ENCODE measurements around the gene TTF2. TPM values are rescaled to one million over a fixed set of nuclear protein-coding genes. Genes with fewer than 3 reads are reported as not detected.
"Not testable (repeated sequence)": the region's sequence is repeated elsewhere in the genome, so short reads cannot be mapped to it uniquely, and the experiment has no call there.

The TTF2 gene
- total RNA-seq, 1 experiment from 2014 or later = 29.5 TPM

GRCh38 chr1:117146072-117146471, 85.9 kb downstream of the TTF2 start:
- Histone ChIP-seq H4K20me1 (ENCODE audit: insufficient read depth, low read depth, low read length) (no peaks in the 10 kb centered on the region), H3K9ac (ENCODE audit: low read length) (no peak overlapping the region), H3K4me3 (ENCODE audit: low read length) (no peak overlapping the region), H3K4me1 (ENCODE audit: low read length) (peaks cover 8% of the 10 kb centered on the region), H3K36me3 (ENCODE audit: insufficient read depth, low read length) (no peaks in the 10 kb centered on the region), H3K27me3 (ENCODE audit: low read length) (no peaks in the 10 kb centered on the region), H3K4me2 (ENCODE audit: low read depth, low read length, poor library complexity, severe bottlenecking) (no peak overlapping the region), H3K27ac (ENCODE audit: low read length) (no peak overlapping the region), H3K9me2 (replicated peaks; ENCODE audit: insufficient read depth, low read length) (no peaks in the 10 kb centered on the region), H3K9me3 (ENCODE audit: low read length) (no peaks in the 10 kb centered on the region), H3K79me2 (ENCODE audit: low read length) (no peaks in the 10 kb centered on the region), H2AFZ (ENCODE audit: low read length) (no peak overlapping the region)
- no peak for DNase-seq

GRCh38 chr1:117146575-117147340, 86.6 kb downstream of the TTF2 start:
- Histone ChIP-seq H3K36me3 (ENCODE audit: insufficient read depth, low read length) (no peaks in the 10 kb centered on the region), H3K4me1 (ENCODE audit: low read length) (peaks cover 8% of the 10 kb centered on the region), H4K20me1 (ENCODE audit: insufficient read depth, low read depth, low read length) (no peaks in the 10 kb centered on the region), H3K9ac (ENCODE audit: low read length) (no peak overlapping the region), H3K9me3 (ENCODE audit: low read length) (no peaks in the 10 kb centered on the region; the same call in 1 of the 2 replicates), H3K4me2 (ENCODE audit: low read depth, low read length, poor library complexity, severe bottlenecking) (no peak overlapping the region), H3K27ac (ENCODE audit: low read length) (no peak overlapping the region), H3K9me2 (replicated peaks; ENCODE audit: insufficient read depth, low read length) (no peaks in the 10 kb centered on the region), H2AFZ (ENCODE audit: low read length) (no peak overlapping the region), H3K4me3 (ENCODE audit: low read length) (no peak overlapping the region), H3K79me2 (ENCODE audit: low read length) (no peaks in the 10 kb centered on the region), H3K27me3 (ENCODE audit: low read length) (no peaks in the 10 kb centered on the region)
- no peak for DNase-seq

- DNase-seq = no peak
- Histone ChIP-seq H3K9me2 (replicated peaks; ENCODE audit: insufficient read depth, low read length) (no peaks in the 10 kb centered on the region), H3K79me2 (ENCODE audit: low read length) (no peaks in the 10 kb centered on the region), H2AFZ (ENCODE audit: low read length) (no peak overlapping the region), H3K4me1 (ENCODE audit: low read length) (peaks cover 8% of the 10 kb centered on the region), H3K9me3 (ENCODE audit: low read length) (no peaks in the 10 kb centered on the region; the same call in 1 of the 2 replicates), H3K27ac (ENCODE audit: low read length) (no peak overlapping the region), H4K20me1 (ENCODE audit: insufficient read depth, low read depth, low read length) (no peaks in the 10 kb centered on the region), H3K36me3 (ENCODE audit: insufficient read depth, low read length) (no peaks in the 10 kb centered on the region), H3K4me3 (ENCODE audit: low read length) (no peak overlapping the region), H3K27me3 (ENCODE audit: low read length) (no peaks in the 10 kb centered on the region), H3K4me2 (ENCODE audit: low read depth, low read length, poor library complexity, severe bottlenecking) (no peak overlapping the region), H3K9ac (ENCODE audit: low read length) (no peak overlapping the region)
These were observed 87.3 kb downstream of the TTF2 start for GRCh38 chr1:117147341-117147831.

- H3K36me3 ChIP-seq (ENCODE audit: insufficient read depth, low read length) = no peaks in the 10 kb centered on the region
- H4K20me1 ChIP-seq (ENCODE audit: insufficient read depth, low read depth, low read length) = no peaks in the 10 kb centered on the region
- H3K9ac ChIP-seq (ENCODE audit: low read length) = no peak overlapping the region
- H3K9me2 ChIP-seq (replicated peaks; ENCODE audit: insufficient read depth, low read length) = no peaks in the 10 kb centered on the region
- H3K4me3 ChIP-seq (ENCODE audit: low read length) = no peak overlapping the region
- H3K79me2 ChIP-seq (ENCODE audit: low read length) = no peaks in the 10 kb centered on the region
- H3K27ac ChIP-seq (ENCODE audit: low read length) = no peak overlapping the region
- no peaks in the 10 kb centered on the region; the same call in 1 of the 2 replicates for H3K9me3 ChIP-seq (ENCODE audit: low read length)
- peaks cover 8% of the 10 kb centered on the region for H3K4me1 ChIP-seq (ENCODE audit: low read length)
- H3K27me3 ChIP-seq (ENCODE audit: low read length) = no peaks in the 10 kb centered on the region
- H2AFZ ChIP-seq (ENCODE audit: low read length) = no peak overlapping the region
- no peak overlapping the region for H3K4me2 ChIP-seq (ENCODE audit: low read depth, low read length, poor library complexity, severe bottlenecking)
- DNase-seq = no peak
These were observed 87.9 kb downstream of the TTF2 start for GRCh38 chr1:117147856-117148588.

- H3K9me2 ChIP-seq (replicated peaks; ENCODE audit: insufficient read depth, low read length) = no peaks in the 10 kb centered on the region
- no peak overlapping the region for H3K27ac ChIP-seq (ENCODE audit: low read length)
- H3K4me2 ChIP-seq (ENCODE audit: low read depth, low read length, poor library complexity, severe bottlenecking) = no peak overlapping the region
- no peak for DNase-seq
- no peak overlapping the region for H2AFZ ChIP-seq (ENCODE audit: low read length)
- H3K79me2 ChIP-seq (ENCODE audit: low read length) = no peaks in the 10 kb centered on the region
- H3K9ac ChIP-seq (ENCODE audit: low read length) = no peak overlapping the region
- no peaks in the 10 kb centered on the region for H4K20me1 ChIP-seq (ENCODE audit: insufficient read depth, low read depth, low read length)
- H3K36me3 ChIP-seq (ENCODE audit: insufficient read depth, low read length) = no peaks in the 10 kb centered on the region
- H3K9me3 ChIP-seq (ENCODE audit: low read length) = no peaks in the 10 kb centered on the region; the same call in 1 of the 2 replicates
- H3K4me1 ChIP-seq (ENCODE audit: low read length) = peaks cover 8% of the 10 kb centered on the region
- no peaks in the 10 kb centered on the region for H3K27me3 ChIP-seq (ENCODE audit: low read length)
- H3K4me3 ChIP-seq (ENCODE audit: low read length) = no peak overlapping the region
These were observed 90.2 kb downstream of the TTF2 start for GRCh38 chr1:117150316-117150715.

- H3K4me1 ChIP-seq (ENCODE audit: low read length); H3K27ac ChIP-seq (ENCODE audit: low read length); H4K20me1 ChIP-seq (ENCODE audit: insufficient read depth, low read depth, low read length); H3K79me2 ChIP-seq (ENCODE audit: low read length); H3K36me3 ChIP-seq (ENCODE audit: insufficient read depth, low read length); H3K4me2 ChIP-seq (ENCODE audit: low read depth, low read length, poor library complexity, severe bottlenecking); H3K4me3 ChIP-seq (ENCODE audit: low read length); H3K9me2 ChIP-seq (replicated peaks; ENCODE audit: insufficient read depth, low read length); H3K9me3 ChIP-seq (ENCODE audit: low read length); H3K27me3 ChIP-seq (ENCODE audit: low read length); H2AFZ ChIP-seq (ENCODE audit: low read length); H3K9ac ChIP-seq (ENCODE audit: low read length): not testable (repeated sequence)
- peak; percentile 48 for DNase-seq
These were observed 91.2 kb downstream of the TTF2 start for GRCh38 chr1:117151305-117151704.

Small RNA genes lying within 50 kb of the gene (small RNA-seq; reads per million reads assigned to genes)
- gene MIR942 = 4.7 reads per million, percentile 78 among the genes with 10 or more reads in this experiment

Other genes with a start within 250 kb of the TTF2 start
- not detected in 2 replicates for gene PTGFRN, start 150.4 kb upstream of the TTF2 start, total RNA-seq (2014; rRNA removed; shearing (Covaris generic); ENCODE audit: low replicate concordance)
- gene CD101, start 58.6 kb upstream of the TTF2 start, total RNA-seq (2014; rRNA removed; shearing (Covaris generic); ENCODE audit: low replicate concordance) = not detected in 2 replicates
- gene TRIM45, start 61.4 kb downstream of the TTF2 start, total RNA-seq (2014; rRNA removed; shearing (Covaris generic); ENCODE audit: low replicate concordance) = not detected in 2 replicates
- not detected in 2 replicates for gene VTCN1, start 150.6 kb downstream of the TTF2 start, total RNA-seq (2014; rRNA removed; shearing (Covaris generic); ENCODE audit: low replicate concordance)

Data from Karpas-422 (cell line).